DOHH2 (cell line): ENCODE data around the gene RAPGEF3.

ENCODE experiments used
- CTCF ChIP-seq: fragments of 200-600 bp; sonication (generic); IDR thresholded peaks from one replicate; pipeline ENCODE4 v1.5.1; 2014; ENCODE audit warnings: antibody characterized with exemption, mild to moderate bottlenecking, low read depth, low read length; ENCODE audit not compliant: poor library complexity, severe bottlenecking
- EZH2phosphoT487 ChIP-seq: fragments of 200-600 bp; sonication (generic); IDR thresholded peaks from 2 replicates; pipeline ENCODE4 v1.6.1; 2017; ENCODE audit warnings: borderline replicate concordance, mild to moderate bottlenecking, antibody characterized with exemption, low read length, moderate library complexity, mixed read lengths

GRCh38 chr12:47705229-47705565 lies 53.5 kb downstream of the RAPGEF3 start:
- TF ChIP-seq CTCF, result no peak
- no peak for TF ChIP-seq EZH2phosphoT487
